ENCODE measurements around the gene TMEM259. TPM values are rescaled to one million over a fixed set of nuclear protein-coding genes. Genes with fewer than 3 reads are reported as not detected.

The TMEM259 gene
- total and polyA plus RNA-seq, 2 of the 8 experiments (the other 6 are each of a cell fraction or from before 2014, with no cell fraction given), result 140 to 243 TPM

- Histone ChIP-seq H4K20me1 (replicated peaks in 1 of 2; ENCODE audit: control insufficient read depth in 1 of 2, insufficient read depth in 2 of 2, low read length in 2 of 2) (peaks cover 1 to 12% of the 10 kb centered on the region in 2 experiments), H3K18ac (ENCODE audit: extremely low read depth, low read length) (no peak overlapping the region), H2BK15ac (ENCODE audit: low read length) (no peak overlapping the region), H3K27ac (ENCODE audit: low read depth, low read length) (no peak overlapping the region), H3K79me1 (ENCODE audit: low read depth, low read length) (peaks cover 5% of the 10 kb centered on the region), H2BK12ac (ENCODE audit: low read depth, low read length) (peak overlapping the region; percentile 68; the same call in 1 of the 2 replicates), H3K4me3 (ENCODE audit: extremely low read depth in 1 of 4, insufficient read depth in 2 of 4, low read depth in 3 of 4, low read length in 4 of 4) (peak overlapping the region in 1 of 4 experiments; percentile 68; a peak in 1 of 8 replicates), H3K4me1 (replicated peaks in 1 of 4; ENCODE audit: control insufficient read depth in 3 of 4, insufficient read depth in 4 of 4, low read length in 3 of 4) (peaks cover 0 to 29% (median 19%) of the 10 kb centered on the region in 4 experiments; a peak in 6 of 7 replicates), H4K8ac (ENCODE audit: extremely low read depth, insufficient read depth, low read length) (no peak overlapping the region), H3K14ac (ENCODE audit: insufficient read length) (no peak overlapping the region), H2AFZ (ENCODE audit: low read length) (no peak overlapping the region), H3K9me3 (ENCODE audit: insufficient read depth in 2 of 2, low read depth in 1 of 2, low read length in 1 of 2) (peaks cover 0 to 2% of the 10 kb centered on the region in 2 experiments; a peak in 2 of 4 replicates), H2BK120ac (replicated peaks; ENCODE audit: low read depth, low read length) (peak overlapping the region; percentile 35), H3K4ac (replicated peaks; ENCODE audit: insufficient read length, low read depth, low read length) (no peak overlapping the region), H2AK5ac (ENCODE audit: low read depth, low read length) (0 out of 2 replicates have a peak overlapping the region, but pooled peaks have one; percentile 65), H2BK20ac (ENCODE audit: low read length) (no peak overlapping the region), H3K79me2 (ENCODE audit: control insufficient read depth in 1 of 2, insufficient read depth in 2 of 2, low read length in 2 of 2) (no peaks in the 10 kb centered on the region), H3K23me2 (ENCODE audit: low read depth, low read length) (peaks cover 14% of the 10 kb centered on the region; the same call in 1 of the 2 replicates), H3K56ac (replicated peaks; ENCODE audit: insufficient read length, low read depth, low read length) (no peak overlapping the region), H4K5ac (ENCODE audit: insufficient read length, low read depth, low read length) (no peak overlapping the region), H3K23ac (ENCODE audit: insufficient read length) (no peak overlapping the region), H3K27me3 (replicated peaks in 1 of 4; ENCODE audit: control insufficient read depth in 3 of 4, extremely low read depth in 1 of 4, insufficient read depth in 3 of 4, low read length in 3 of 4) (peaks cover 0 to 30% (median 20%) of the 10 kb centered on the region in 4 experiments; a peak in 5 of 7 replicates), H3K9ac (replicated peaks in 1 of 4; ENCODE audit: extremely low read depth in 1 of 4, low read depth in 3 of 4, low read length in 3 of 4) (no peak overlapping the region), H3K4me2 (ENCODE audit: insufficient read depth in 1 of 2, low read depth in 2 of 2, low read length in 2 of 2) (0 out of 4 replicates have a peak overlapping the region, but pooled peaks have one; percentile 35 to 74), H2BK5ac (ENCODE audit: low read depth, low read length) (no peak overlapping the region), H3K36me3 (ENCODE audit: control insufficient read depth in 2 of 4, insufficient read depth in 4 of 4, low read length in 3 of 4) (no peaks in the 10 kb centered on the region), H4K91ac (replicated peaks; ENCODE audit: insufficient read length, low read length) (no peak overlapping the region)
- POLR2A ChIA-PET (ENCODE audit: partially characterized antibody), result interaction anchor here (1.1 to 6.9 kb wide), 7 partner anchors 16 to 201 kb away, joined by 3 to 97 read pairs (median 11); partner anchors contain the start of genes ABCA7, CIRBP, CNN2 and RNU6-2
- FAIRE-seq, result no peak
- 92% methylated on average over 39 of the region's 45 CpGs; no CpG with 5 or more reads in 1 of the 2 experiments for WGBS, 2 experiments (ENCODE audit: extremely low coverage in 1 of 2, insufficient coverage in 1 of 2, insufficient read length in 1 of 2, insufficient replicate concordance in 2 of 2, low coverage in 1 of 2, low lambda C conversion rate in 2 of 2, missing lambda C conversion rate in 1 of 2)
- DNase-seq (ENCODE audit: low read depth in 1 of 2, low spot score in 2 of 2), result peak in 1 of 2 experiments; percentile 42
- CTCF ChIA-PET (ENCODE audit: partially characterized antibody), result interaction anchor here (0.9 to 5.2 kb wide), 4 partner anchors 11 to 39 kb away, joined by 4 to 54 read pairs (median 16); partner anchors contain the start of gene ABCA7
- TF ChIP-seq ASH2L (IDR thresholded peaks at IDR 0.05; ENCODE audit: low read length) (no peak), ATF3 (IDR thresholded peaks at IDR 0.05; ENCODE audit: insufficient read depth, low read depth, low read length) (no peak), FOSL1 (IDR thresholded peaks at IDR 0.05; ENCODE audit: insufficient read depth, low read depth, low read length) (no peak), KDM5A (IDR thresholded peaks at IDR 0.05; ENCODE audit: low read length) (no peak), CTBP2 (IDR thresholded peaks at IDR 0.05; ENCODE audit: borderline replicate concordance, insufficient read depth, insufficient read length, low read length) (no peak), CHD1 (IDR thresholded peaks at IDR 0.05; ENCODE audit: low read depth, low read length) (no peak), NANOG (IDR thresholded peaks at IDR 0.05; ENCODE audit: insufficient read depth, low read depth, low read length, poor library complexity, severe bottlenecking) (no peak), E2F6 (IDR thresholded peaks at IDR 0.05) (no peak), SIRT6 (IDR thresholded peaks at IDR 0.05; ENCODE audit: low read length) (no peak)
These were observed 47.4 kb upstream of the TMEM259 start for GRCh38 chr19:1068009-1069001.

Data from H1 (cell line).